HG03342 (cell line): Measurements from ENCODE around the gene LRRC4C.
A peak's percentile ranks its signal among the peaks of the same experiment; 100 is the strongest.

Experiments used
- ATAC-seq: cut with Tn5 transposase; IDR thresholded peaks from one replicate; pipeline ENCODE4 v1.9.1; 2021; ENCODE audit warnings: mild to moderate bottlenecking, moderate library complexity; ENCODE audit not compliant: unreplicated experiment

LRRC4C gene

GRCh38 chr11:40746282-40746681 lies 713.2 kb downstream of the LRRC4C start:
- no peak for ATAC-seq

- no peak for ATAC-seq
Measured at GRCh38 chr11:40732132-40732531, 727.3 kb downstream of the LRRC4C start.

DNA sequence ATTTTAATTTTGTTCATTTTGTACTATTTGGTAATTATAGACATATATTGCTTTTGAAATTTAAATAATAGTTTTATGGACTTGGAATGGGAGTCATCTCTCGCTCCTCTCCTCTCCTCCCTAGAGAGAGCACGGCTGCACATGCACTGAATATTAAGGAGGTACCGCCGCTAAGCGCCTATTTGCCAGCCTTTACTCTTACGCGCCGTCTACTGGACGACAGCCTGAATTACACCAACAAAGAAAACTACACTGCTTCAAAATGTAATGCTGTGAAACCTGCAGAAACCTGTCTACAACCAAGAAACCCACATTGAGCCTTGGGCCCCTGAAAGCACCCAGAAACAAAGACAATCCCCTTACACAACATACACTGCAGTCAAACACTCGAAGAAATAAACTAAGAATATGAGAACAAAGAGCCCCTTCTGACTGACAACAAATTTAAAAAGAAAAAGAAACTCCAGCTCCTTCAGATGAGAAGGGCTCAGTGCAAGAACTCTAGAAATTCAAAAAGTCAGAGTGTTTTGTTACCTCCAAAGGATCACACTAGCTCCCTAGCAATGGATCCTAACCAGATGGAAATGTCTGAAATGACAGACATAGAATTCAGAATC lies 737.2 kb downstream of the LRRC4C start:
- peak; percentile 73 for ATAC-seq

DNA sequence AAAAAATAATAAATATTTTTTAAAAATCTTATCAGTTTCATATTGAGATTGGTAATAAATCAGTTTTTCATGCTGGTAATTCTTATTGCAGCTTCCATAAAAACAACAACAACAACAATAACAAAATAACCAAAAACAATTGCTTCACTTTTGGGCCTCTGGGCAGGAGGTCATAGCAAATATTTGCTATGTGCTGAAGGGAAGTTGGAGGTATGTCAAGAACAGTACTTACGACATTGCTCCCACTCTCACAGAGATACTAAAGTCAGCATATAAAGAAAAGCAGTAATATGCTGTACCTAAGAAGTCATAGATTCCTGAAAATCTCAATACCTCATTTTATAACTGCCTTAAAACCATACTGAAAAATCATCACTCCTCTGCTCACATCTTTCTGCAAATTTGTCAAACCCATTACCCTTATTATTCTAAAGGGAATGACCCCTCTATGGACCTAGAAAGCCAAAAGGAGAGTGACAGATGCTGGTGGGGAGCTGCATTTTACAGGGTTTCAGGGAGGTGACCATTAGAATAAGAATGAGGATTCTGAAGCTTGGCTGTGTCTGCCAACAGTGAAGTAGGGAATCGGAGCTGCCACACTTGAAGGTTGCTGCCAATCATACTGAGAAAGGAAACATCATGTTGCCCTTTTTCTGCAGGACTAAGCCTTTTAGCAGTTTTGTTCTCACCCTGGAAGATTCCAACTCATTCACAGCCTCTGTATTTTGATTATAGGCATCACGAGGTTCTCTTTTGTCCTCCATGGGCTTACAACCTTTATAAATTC lies 742.9 kb downstream of the LRRC4C start:
- no peak for ATAC-seq

GRCh38 chr11:40713083-40713482 lies 746.4 kb downstream of the LRRC4C start:
- ATAC-seq = no peak

GRCh38 chr11:40701027-40701426 lies 758.4 kb downstream of the LRRC4C start:
- ATAC-seq = no peak

DNA sequence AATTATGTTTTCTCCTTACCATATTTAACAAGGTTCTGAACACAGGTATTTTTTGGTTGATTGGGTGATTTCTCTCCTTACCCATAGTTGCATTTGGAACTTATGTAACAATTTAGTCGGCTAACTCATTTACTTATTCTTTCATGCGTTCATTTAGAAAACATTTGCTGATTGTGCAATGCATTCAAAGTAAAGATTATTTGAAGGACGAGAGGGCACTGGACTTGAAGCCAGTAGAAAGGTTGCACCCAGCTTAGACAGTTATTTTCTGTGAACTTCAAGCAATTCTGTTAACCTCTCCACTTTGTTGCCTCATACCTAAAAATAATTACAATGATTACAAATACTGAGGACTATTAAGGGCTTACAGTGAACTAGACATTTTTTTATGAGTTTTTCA lies 769.6 kb downstream of the LRRC4C start:
- no peak for ATAC-seq

- ATAC-seq = no peak
Measured at GRCh38 chr11:40688369-40688768, 771.1 kb downstream of the LRRC4C start.

- no peak for ATAC-seq
Measured at GRCh38 chr11:40686765-40687164, 772.7 kb downstream of the LRRC4C start.

- ATAC-seq = no peak
Measured at GRCh38 chr11:40683010-40683409, 776.4 kb downstream of the LRRC4C start.

- no peak for ATAC-seq
Measured at GRCh38 chr11:40679276-40679675, 780.2 kb downstream of the LRRC4C start.

DNA sequence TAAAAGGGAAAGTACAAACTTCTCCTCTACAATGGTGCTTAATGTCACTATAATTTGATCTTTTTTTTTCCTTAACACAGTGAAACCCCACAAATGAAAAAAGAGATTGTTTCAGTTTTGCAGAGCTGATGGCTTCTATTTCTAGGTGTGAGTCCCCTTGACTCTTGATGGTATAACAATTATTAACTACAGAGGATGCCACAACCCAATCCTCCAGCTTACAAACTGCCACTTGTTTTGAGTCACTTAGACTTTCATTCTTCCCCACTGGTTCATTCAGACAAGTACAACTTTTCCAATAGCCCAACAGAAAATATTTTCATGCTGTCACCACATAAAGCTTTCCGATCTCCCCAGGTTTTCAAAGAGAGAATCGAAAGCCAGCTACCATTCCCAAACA lies 812.2 kb downstream of the LRRC4C start:
- no peak for ATAC-seq

- no peak for ATAC-seq
Measured at GRCh38 chr11:40642284-40642683, 817.2 kb downstream of the LRRC4C start.

DNA sequence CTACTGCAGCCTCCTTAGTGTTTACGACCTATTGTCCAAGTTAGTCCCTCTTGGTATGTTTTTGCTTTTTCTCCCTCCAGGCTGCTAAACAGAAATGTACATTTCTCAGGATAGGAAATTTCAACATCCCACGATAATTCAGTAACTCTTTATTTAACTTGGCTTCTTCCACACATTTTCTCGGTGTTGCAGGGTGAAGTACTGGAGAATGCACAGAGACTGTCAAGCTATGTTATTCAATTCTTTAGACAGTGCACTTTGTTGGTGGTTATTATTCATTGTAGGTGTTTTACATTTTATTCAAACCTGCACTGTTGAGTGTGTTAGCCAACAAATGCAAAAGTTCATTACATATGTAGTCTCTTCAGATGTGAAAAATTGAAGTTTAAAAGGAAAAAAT lies 839.8 kb downstream of the LRRC4C start:
- ATAC-seq = no peak

GRCh38 chr11:40606800-40607199 lies 852.7 kb downstream of the LRRC4C start:
- no peak for ATAC-seq

GRCh38 chr11:40602866-40603552 lies 856.4 kb downstream of the LRRC4C start:
- no peak for ATAC-seq

DNA sequence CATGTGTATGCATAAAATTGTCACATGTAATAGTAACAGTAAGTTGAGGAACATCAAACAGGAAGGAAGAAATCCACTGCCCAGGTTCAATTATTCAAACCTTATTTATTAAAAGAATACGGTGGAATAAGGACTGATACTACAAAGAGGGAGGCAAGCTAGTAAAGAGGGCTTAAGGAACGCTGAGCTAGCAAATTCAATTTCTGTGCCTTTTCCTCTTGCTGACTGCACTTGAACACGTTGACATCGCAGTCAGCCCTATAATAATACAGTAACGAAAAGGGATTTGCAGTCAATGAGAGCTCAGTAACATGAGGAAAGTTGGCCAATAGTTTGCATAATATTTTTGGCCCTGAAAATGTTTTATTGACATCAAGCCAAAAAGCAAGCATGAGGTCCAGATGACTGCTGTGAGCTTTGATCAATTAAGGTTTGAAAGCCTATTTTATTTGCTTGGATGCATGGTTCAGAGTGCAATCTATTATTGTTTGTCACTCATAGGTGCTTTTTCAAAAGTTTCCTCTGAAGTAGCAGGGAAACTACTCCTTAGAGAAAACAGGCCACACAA lies 861.8 kb downstream of the LRRC4C start:
- no peak for ATAC-seq

GRCh38 chr11:40573254-40573891 lies 886.1 kb downstream of the LRRC4C start:
- no peak for ATAC-seq

DNA sequence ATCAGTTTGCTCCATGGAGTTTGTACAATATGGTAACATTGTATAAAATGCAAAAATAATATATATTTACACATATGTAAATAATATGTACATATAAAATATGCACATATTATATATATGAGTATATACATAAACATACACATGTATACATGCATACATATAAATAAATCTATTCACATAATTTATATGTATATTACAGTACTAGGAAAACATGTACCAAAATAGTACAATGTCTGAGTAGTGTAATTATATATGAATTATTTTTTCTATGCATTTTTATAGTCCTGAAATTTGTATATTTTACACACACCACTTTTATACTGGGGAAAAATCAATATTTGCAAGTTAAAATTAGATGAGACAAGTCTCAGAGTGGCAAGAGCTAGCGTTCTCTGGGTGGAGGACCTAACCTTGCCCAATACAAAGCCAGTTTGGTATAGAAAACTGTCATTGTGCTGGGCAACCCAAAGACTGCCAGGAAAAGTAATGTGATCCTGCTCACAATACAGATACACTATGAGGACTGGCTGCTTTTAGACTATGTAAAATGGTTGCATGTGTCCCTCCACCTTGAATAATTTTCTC lies 889.4 kb downstream of the LRRC4C start:
- no peak for ATAC-seq

- ATAC-seq = no peak
Measured at GRCh38 chr11:40567392-40567791, 892.1 kb downstream of the LRRC4C start.

- no peak for ATAC-seq
Measured at GRCh38 chr11:40544162-40544561, 915.3 kb downstream of the LRRC4C start.
